HG02973 (cell line): ENCODE results near the gene MAP2K7.
"Not testable (repeated sequence)": the region's sequence is repeated elsewhere in the genome, so short reads cannot be mapped to it uniquely, and the experiment has no call there.

Source experiments
- ATAC-seq: cut with Tn5 transposase; IDR thresholded peaks from one replicate; pipeline ENCODE4 v1.9.1; 2021; ENCODE audit warnings: moderate library complexity; ENCODE audit not compliant: unreplicated experiment

Gene MAP2K7

GRCh38 chr19:7961082-7961481 lies 57.4 kb downstream of the MAP2K7 start:
- ATAC-seq = not testable (repeated sequence)

- no peak for ATAC-seq
Observed at GRCh38 chr19:7961920-7962626, 58.4 kb downstream of the MAP2K7 start.

GRCh38 chr19:7962644-7963268 lies 59.1 kb downstream of the MAP2K7 start:
- no peak for ATAC-seq

- ATAC-seq = no peak
Observed at GRCh38 chr19:7963566-7963965, 59.9 kb downstream of the MAP2K7 start.
